Naive B cell (primary cell): Measurements from ENCODE around the gene RBM33. TPM values are rescaled to one million over a fixed set of nuclear protein-coding genes. Genes with fewer than 3 reads are reported as not detected.
A peak's percentile ranks its signal among the peaks of the same experiment; 100 is the strongest.

Experiments used
- ATAC-seq, 2 donors: fragments of 150-1000 bp; cut with Tn5 transposase; 2 replicates each; pipeline ENCODE4 v1.10.0; 2021; ENCODE audit warnings: low read depth in 2 of 2, mild to moderate bottlenecking in 2 of 2, moderate library complexity in 2 of 2
- DNase-seq: peaks from one replicate; pipeline ENCODE4 v3.0.0; 2022
- H3K27ac Mint-ChIP-seq, 6 donors: one replicate each; pipeline ENCODE4 v1.8.0; 2020 to 2022; ENCODE audit warnings: mild to moderate bottlenecking in 6 of 6, mixed read lengths in 6 of 6, moderate library complexity in 5 of 6, inconsistent platforms in 2 of 6
- H3K27me3 Mint-ChIP-seq, 3 donors: one replicate each; pipeline ENCODE4 v1.8.0; 2021 to 2022; ENCODE audit warnings: mixed read lengths in 3 of 3, mild to moderate bottlenecking in 1 of 3
- H3K36me3 Mint-ChIP-seq, 2 donors: one replicate each; pipeline ENCODE4 v1.8.0; 2020 to 2022; ENCODE audit warnings: mixed read lengths in 2 of 2, inconsistent platforms in 1 of 2, mild to moderate bottlenecking in 1 of 2
- H3K4me1 Mint-ChIP-seq, 3 donors: one replicate each; pipeline ENCODE4 v1.8.0; 2020 to 2022; ENCODE audit warnings: mixed read lengths in 3 of 3, inconsistent platforms in 1 of 3, mild to moderate bottlenecking in 1 of 3, moderate library complexity in 1 of 3
- H3K4me3 Mint-ChIP-seq, 8 donors: one replicate each; pipeline ENCODE4 v1.8.0; 2020 to 2022; ENCODE audit warnings: mild to moderate bottlenecking in 8 of 8, mixed read lengths in 8 of 8, moderate library complexity in 8 of 8, inconsistent platforms in 2 of 8
- H3K9me3 Mint-ChIP-seq, 7 donors: one replicate each; pipeline ENCODE4 v1.8.0; 2020 to 2022; ENCODE audit warnings: mixed read lengths in 7 of 7, mild to moderate bottlenecking in 5 of 7, inconsistent platforms in 2 of 7, moderate library complexity in 1 of 7
- polyA plus RNA-seq, 6 donors: library from polyadenylated mRNA; unstranded; fragments of 300-500 nt; fragmentation: Illumina TruSeq; gene quantifications; one replicate each; pipeline ENCODE4 v1.2.3, GENCODE V29; 2021; ENCODE audit warnings: low read depth in 6 of 6

RBM33 gene
- polyA plus RNA-seq, 6 donors from 2014 or later = 26.1 to 87.0 (median 44.6) TPM

GRCh38 chr7:155770241-155770640, 125.8 kb downstream of the RBM33 start:
- no peak for DNase-seq
- Mint-ChIP-seq H3K36me3 (peaks cover 19 to 20% of the 10 kb centered on the region in 2 donors), H3K27me3 (no peaks in the 10 kb centered on the region), H3K4me1 (peaks cover 0 to 17% (median 10%) of the 10 kb centered on the region in 3 donors), H3K9me3 (no peaks in the 10 kb centered on the region), H3K4me3 (no peak overlapping the region), H3K27ac (peak overlapping the region in 1 of 6 donors; percentile 21)
- ATAC-seq = no peak

GRCh38 chr7:155773531-155773930, 129.1 kb downstream of the RBM33 start:
- peaks cover 19 to 27% of the 10 kb centered on the region in 2 donors for H3K36me3 Mint-ChIP-seq
- no peaks in the 10 kb centered on the region for H3K27me3 Mint-ChIP-seq
- H3K27ac Mint-ChIP-seq = peak overlapping the region in 1 of 6 donors; percentile 32
- no peak overlapping the region for H3K4me3 Mint-ChIP-seq
- ATAC-seq (no peak), DNase-seq (no peak)
- H3K9me3 Mint-ChIP-seq = no peaks in the 10 kb centered on the region
- peaks cover 0 to 12% (median 6%) of the 10 kb centered on the region in 3 donors for H3K4me1 Mint-ChIP-seq

GRCh38 chr7:155774947-155775346, 130.5 kb downstream of the RBM33 start:
- no peak for DNase-seq
- peaks cover 0 to 1% (median under 1%) of the 10 kb centered on the region in 3 donors for H3K4me1 Mint-ChIP-seq
- peaks cover 15 to 27% of the 10 kb centered on the region in 2 donors for H3K36me3 Mint-ChIP-seq
- peak overlapping the region in 1 of 8 donors; percentile 31 for H3K4me3 Mint-ChIP-seq
- no peaks in the 10 kb centered on the region for H3K9me3 Mint-ChIP-seq
- ATAC-seq = no peak
- H3K27ac Mint-ChIP-seq = no peak overlapping the region
- H3K27me3 Mint-ChIP-seq = no peaks in the 10 kb centered on the region

- no peaks in the 10 kb centered on the region for H3K9me3 Mint-ChIP-seq
- DNase-seq (no peak), ATAC-seq (no peak)
- H3K36me3 Mint-ChIP-seq = peaks cover 17 to 31% of the 10 kb centered on the region in 2 donors
- no peak overlapping the region for H3K4me3 Mint-ChIP-seq
- H3K4me1 Mint-ChIP-seq = no peaks in the 10 kb centered on the region
- no peaks in the 10 kb centered on the region for H3K27me3 Mint-ChIP-seq
- H3K27ac Mint-ChIP-seq = peak overlapping the region in 1 of 6 donors; percentile 70
Observed at GRCh38 chr7:155775691-155776090, 131.2 kb downstream of the RBM33 start.

GRCh38 chr7:155776606-155777005, 132.1 kb downstream of the RBM33 start:
- Mint-ChIP-seq H3K27ac (no peak overlapping the region), H3K4me3 (no peak overlapping the region), H3K27me3 (no peaks in the 10 kb centered on the region), H3K36me3 (peaks cover 26 to 40% of the 10 kb centered on the region in 2 donors), H3K9me3 (no peaks in the 10 kb centered on the region), H3K4me1 (peaks cover 0 to 3% (median 0%) of the 10 kb centered on the region in 3 donors)
- no peak for DNase-seq
- no peak for ATAC-seq

GRCh38 chr7:155778349-155778748, 133.9 kb downstream of the RBM33 start:
- no peak for ATAC-seq
- H3K27me3 Mint-ChIP-seq = no peaks in the 10 kb centered on the region
- H3K27ac Mint-ChIP-seq = peak overlapping the region in 3 of 6 donors; percentile 8 to 89 (median 57)
- peaks cover 40 to 44% of the 10 kb centered on the region in 2 donors for H3K36me3 Mint-ChIP-seq
- H3K4me3 Mint-ChIP-seq = peak overlapping the region in 1 of 8 donors; percentile 35
- peaks cover 0 to 3% (median 0%) of the 10 kb centered on the region in 3 donors for H3K4me1 Mint-ChIP-seq
- DNase-seq = no peak
- no peaks in the 10 kb centered on the region for H3K9me3 Mint-ChIP-seq

- Mint-ChIP-seq H3K27ac (peak overlapping the region in 2 of 6 donors; percentile 48 to 88), H3K4me1 (peaks cover 0 to 5% (median 0%) of the 10 kb centered on the region in 3 donors), H3K36me3 (peaks cover 43 to 48% of the 10 kb centered on the region in 2 donors), H3K4me3 (no peak overlapping the region), H3K9me3 (no peaks in the 10 kb centered on the region), H3K27me3 (peaks cover 0 to 4% (median 0%) of the 10 kb centered on the region in 3 donors)
- DNase-seq = no peak
- ATAC-seq = no peak
Observed at GRCh38 chr7:155780884-155781283, 136.4 kb downstream of the RBM33 start.

- Mint-ChIP-seq H3K4me1 (peaks cover 0 to 7% (median 4%) of the 10 kb centered on the region in 3 donors), H3K27me3 (peaks cover 0 to 9% (median 5%) of the 10 kb centered on the region in 3 donors)
Observed at GRCh38 chr7:155781433-155781832, 137.0 kb downstream of the RBM33 start.

GRCh38 chr7:155782466-155782865, 138.0 kb downstream of the RBM33 start:
- peaks cover 1 to 11% (median 5%) of the 10 kb centered on the region in 3 donors for H3K27me3 Mint-ChIP-seq
- no peak for ATAC-seq
- peaks cover 1 to 7% (median 4%) of the 10 kb centered on the region in 3 donors for H3K4me1 Mint-ChIP-seq
- H3K27ac Mint-ChIP-seq = peak overlapping the region in 1 of 6 donors; percentile 36
- H3K36me3 Mint-ChIP-seq = peaks cover 40 to 48% of the 10 kb centered on the region in 2 donors
- no peaks in the 10 kb centered on the region for H3K9me3 Mint-ChIP-seq
- H3K4me3 Mint-ChIP-seq = no peak overlapping the region
- no peak for DNase-seq

More at GRCh38 chr7:155781433-155781832, 137.0 kb downstream of the RBM33 start:
- no peak for ATAC-seq
- Mint-ChIP-seq H3K27ac (peak overlapping the region in 1 of 6 donors; percentile 88), H3K4me3 (no peak overlapping the region), H3K36me3 (peaks cover 45 to 48% of the 10 kb centered on the region in 2 donors), H3K9me3 (no peaks in the 10 kb centered on the region)
- DNase-seq = no peak

- peaks cover 0 to 4% (median 0%) of the 10 kb centered on the region in 7 donors for H3K9me3 Mint-ChIP-seq
- no peak overlapping the region for H3K4me3 Mint-ChIP-seq
- H3K36me3 Mint-ChIP-seq = peaks cover 31 to 32% of the 10 kb centered on the region in 2 donors
Observed at GRCh38 chr7:155785536-155785935, 141.1 kb downstream of the RBM33 start.

GRCh38 chr7:155786491-155786890, 142.0 kb downstream of the RBM33 start:
- peaks cover 8 to 10% (median 9%) of the 10 kb centered on the region in 3 donors for H3K4me1 Mint-ChIP-seq
- peak overlapping the region in 1 of 6 donors; percentile 48 for H3K27ac Mint-ChIP-seq
- peaks cover 22 to 23% of the 10 kb centered on the region in 2 donors for H3K36me3 Mint-ChIP-seq
- H3K4me3 Mint-ChIP-seq = peak overlapping the region in 6 of 8 donors; percentile 1 to 60 (median 24)
- no peak for DNase-seq
- no peak for ATAC-seq
- H3K9me3 Mint-ChIP-seq = peaks cover 0 to 4% (median 0%) of the 10 kb centered on the region in 7 donors
- peaks cover 5 to 16% (median 13%) of the 10 kb centered on the region in 3 donors for H3K27me3 Mint-ChIP-seq

More at GRCh38 chr7:155785536-155785935, 141.1 kb downstream of the RBM33 start:
- H3K27ac Mint-ChIP-seq = peak overlapping the region in 1 of 6 donors; percentile 57
- H3K4me1 Mint-ChIP-seq = peaks cover 8 to 12% (median 10%) of the 10 kb centered on the region in 3 donors
- peaks cover 5 to 16% (median 13%) of the 10 kb centered on the region in 3 donors for H3K27me3 Mint-ChIP-seq
- ATAC-seq (no peak), DNase-seq (no peak)

GRCh38 chr7:155787171-155787851, 142.8 kb downstream of the RBM33 start:
- Mint-ChIP-seq H3K4me1 (peaks cover 8 to 10% (median 9%) of the 10 kb centered on the region in 3 donors), H3K27me3 (peaks cover 5 to 16% (median 13%) of the 10 kb centered on the region in 3 donors), H3K4me3 (peak overlapping the region in 7 of 8 donors; percentile 39 to 88 (median 72)), H3K9me3 (peaks cover 0 to 4% (median 0%) of the 10 kb centered on the region in 7 donors), H3K27ac (peak overlapping the region in 2 of 6 donors; percentile 72 to 89), H3K36me3 (peaks cover 17 to 20% of the 10 kb centered on the region in 2 donors)
- ATAC-seq (peak; percentile 13 to 34), DNase-seq (no peak)

- Mint-ChIP-seq H3K9me3 (peaks cover 0 to 4% (median 0%) of the 10 kb centered on the region in 7 donors), H3K4me1 (peaks cover 8 to 10% (median 9%) of the 10 kb centered on the region in 3 donors), H3K36me3 (peaks cover 6 to 16% of the 10 kb centered on the region in 2 donors), H3K27me3 (peaks cover 5 to 16% (median 13%) of the 10 kb centered on the region in 3 donors), H3K27ac (no peak overlapping the region), H3K4me3 (no peak overlapping the region)
- no peak for DNase-seq
- no peak for ATAC-seq
Observed at GRCh38 chr7:155788616-155789000, 144.1 kb downstream of the RBM33 start.
